RWPE1 (cell line): ENCODE measurements around the gene RBPJ.

Source experiments
- CTCF ChIA-PET: fragments of 350-600 bp; sonication (Branson Sonifier 250); formaldehyde crosslinking; extraction: SDS; loops from one replicate; lab custom pipeline; 2021; lab: Yijun Ruan, JAX
- POLR2A ChIA-PET: fragments of 400-600 bp; formaldehyde crosslinking; extraction: SDS; loops from one replicate; lab custom pipeline; 2020; ENCODE audit warnings: antibody characterized with exemption; ENCODE audit not compliant: low non-redundant PET; lab: Yijun Ruan, JAX
- DNase-seq: peaks from one replicate; pipeline ENCODE4 v3.0.0; 2012; ENCODE audit warnings: low spot score
- H3K27ac ChIP-seq: fragments of 450-650 bp; 2 replicates; pipeline ENCODE4 v1.5.1; 2017
- CTCF ChIP-seq: fragments of 450-650 bp; conservative IDR thresholded peaks from 2 replicates; pipeline ENCODE4 v1.5.1; 2017; ENCODE audit warnings: low read depth, mild to moderate bottlenecking

Gene RBPJ

GRCh38 chr4:26321373-26322221 is 783 bp downstream of the RBPJ start:
- CTCF ChIA-PET: no interaction called here
- H3K27ac ChIP-seq: peak overlapping the region; percentile 97
- DNase-seq: peak; percentile 18
- no peak for TF ChIP-seq CTCF
- POLR2A ChIA-PET: interaction anchor here (0.7 kb wide), 1 partner anchor 394 kb away, joined by 6 read pairs; no protein-coding TSS in a partner anchor

- no peak for TF ChIP-seq CTCF
- ChIA-PET POLR2A (interaction anchor here (0.7 kb wide), 1 partner anchor 395 kb away, joined by 6 read pairs; no protein-coding TSS in a partner anchor), CTCF (no interaction called here)
- no peak for DNase-seq
- no peak overlapping the region for H3K27ac ChIP-seq
Observed at GRCh38 chr4:26322346-26322745, 1.5 kb downstream of the RBPJ start.

GRCh38 chr4:26323821-26324220 is 3.0 kb downstream of the RBPJ start:
- TF ChIP-seq CTCF: no peak
- ChIA-PET POLR2A (no interaction called here), CTCF (interaction anchor here (1.0 kb wide), 1 partner anchor 65 kb away, joined by 3 read pairs; no protein-coding TSS in a partner anchor)
- no peak overlapping the region for H3K27ac ChIP-seq
- DNase-seq: no peak

GRCh38 chr4:26325191-26325590 is 4.4 kb downstream of the RBPJ start:
- POLR2A ChIA-PET: no interaction called here
- CTCF ChIA-PET: interaction anchor here (0.5 to 1.1 kb wide), 6 partner anchors 223 to 847 kb away, joined by 3 to 6 read pairs (median 3); no protein-coding TSS in a partner anchor
- no peak for DNase-seq

GRCh38 chr4:26326791-26327190 is 6.0 kb downstream of the RBPJ start:
- POLR2A ChIA-PET: no interaction called here
- no peak overlapping the region for H3K27ac ChIP-seq
- CTCF ChIA-PET: interaction anchor here (0.6 to 1.3 kb wide), 2 partner anchors 84 to 194 kb away, joined by 3 read pairs; no protein-coding TSS in a partner anchor
- DNase-seq: no peak
- TF ChIP-seq CTCF: no peak

More at GRCh38 chr4:26325191-26325590, 4.4 kb downstream of the RBPJ start:
- H3K27ac ChIP-seq: no peak overlapping the region
- peak; percentile 51 for TF ChIP-seq CTCF

- CTCF ChIA-PET: interaction anchor here (0.6 to 1.5 kb wide), 14 partner anchors 10 to 718 kb away, joined by 3 to 9 read pairs (median 4); no protein-coding TSS in a partner anchor
- DNase-seq: peak; percentile 38
- TF ChIP-seq CTCF: peak; percentile 78
- POLR2A ChIA-PET: no interaction called here
- no peak overlapping the region for H3K27ac ChIP-seq
Observed at GRCh38 chr4:26330186-26330787, 9.5 kb downstream of the RBPJ start.
